ENCODE measurements around the gene PAN2.

DNA sequence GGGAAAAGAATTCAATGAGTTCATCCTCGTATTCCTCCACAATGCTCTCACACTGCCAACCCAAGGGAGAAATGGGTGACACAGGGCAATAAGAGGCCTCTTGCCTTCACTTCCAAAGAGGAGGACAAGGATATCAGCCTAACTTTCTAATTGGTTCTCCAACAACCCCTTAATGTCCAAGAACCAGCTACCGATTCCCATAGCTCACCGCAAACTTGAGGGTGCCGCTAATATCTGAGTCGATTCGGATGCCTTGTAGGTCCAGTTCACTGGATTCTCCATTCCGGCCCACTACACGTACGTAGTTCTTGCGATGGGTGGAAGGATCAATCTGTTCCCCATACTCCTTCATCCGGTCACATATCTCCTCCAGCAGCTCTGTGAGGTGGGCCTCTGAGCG, 22.8 kb downstream of the PAN2 start:
- TF ChIP-seq, protein P1, sequence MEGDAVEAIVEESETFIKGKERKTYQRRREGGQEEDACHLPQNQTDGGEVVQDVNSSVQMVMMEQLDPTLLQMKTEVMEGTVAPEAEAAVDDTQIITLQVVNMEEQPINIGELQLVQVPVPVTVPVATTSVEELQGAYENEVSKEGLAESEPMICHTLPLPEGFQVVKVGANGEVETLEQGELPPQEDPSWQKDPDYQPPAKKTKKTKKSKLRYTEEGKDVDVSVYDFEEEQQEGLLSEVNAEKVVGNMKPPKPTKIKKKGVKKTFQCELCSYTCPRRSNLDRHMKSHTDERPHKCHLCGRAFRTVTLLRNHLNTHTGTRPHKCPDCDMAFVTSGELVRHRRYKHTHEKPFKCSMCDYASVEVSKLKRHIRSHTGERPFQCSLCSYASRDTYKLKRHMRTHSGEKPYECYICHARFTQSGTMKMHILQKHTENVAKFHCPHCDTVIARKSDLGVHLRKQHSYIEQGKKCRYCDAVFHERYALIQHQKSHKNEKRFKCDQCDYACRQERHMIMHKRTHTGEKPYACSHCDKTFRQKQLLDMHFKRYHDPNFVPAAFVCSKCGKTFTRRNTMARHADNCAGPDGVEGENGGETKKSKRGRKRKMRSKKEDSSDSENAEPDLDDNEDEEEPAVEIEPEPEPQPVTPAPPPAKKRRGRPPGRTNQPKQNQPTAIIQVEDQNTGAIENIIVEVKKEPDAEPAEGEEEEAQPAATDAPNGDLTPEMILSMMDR (IDR thresholded peaks at IDR 0.05) = no peak
- TF ChIP-seq POLR2A (IDR thresholded peaks at IDR 0.05) = no peak

All from testis (tissue), 2 donors.